ENCODE data around the gene SDR42E1. TPM values are rescaled to one million over a fixed set of nuclear protein-coding genes. Genes with fewer than 3 reads are reported as not detected.

SDR42E1 gene
- total and polyA plus RNA-seq, 10 of the 15 experiments (the other 5 are each of a cell fraction or from before 2014, with no cell fraction given), result 1.4 to 5.5 (median 2.3) TPM

DNA sequence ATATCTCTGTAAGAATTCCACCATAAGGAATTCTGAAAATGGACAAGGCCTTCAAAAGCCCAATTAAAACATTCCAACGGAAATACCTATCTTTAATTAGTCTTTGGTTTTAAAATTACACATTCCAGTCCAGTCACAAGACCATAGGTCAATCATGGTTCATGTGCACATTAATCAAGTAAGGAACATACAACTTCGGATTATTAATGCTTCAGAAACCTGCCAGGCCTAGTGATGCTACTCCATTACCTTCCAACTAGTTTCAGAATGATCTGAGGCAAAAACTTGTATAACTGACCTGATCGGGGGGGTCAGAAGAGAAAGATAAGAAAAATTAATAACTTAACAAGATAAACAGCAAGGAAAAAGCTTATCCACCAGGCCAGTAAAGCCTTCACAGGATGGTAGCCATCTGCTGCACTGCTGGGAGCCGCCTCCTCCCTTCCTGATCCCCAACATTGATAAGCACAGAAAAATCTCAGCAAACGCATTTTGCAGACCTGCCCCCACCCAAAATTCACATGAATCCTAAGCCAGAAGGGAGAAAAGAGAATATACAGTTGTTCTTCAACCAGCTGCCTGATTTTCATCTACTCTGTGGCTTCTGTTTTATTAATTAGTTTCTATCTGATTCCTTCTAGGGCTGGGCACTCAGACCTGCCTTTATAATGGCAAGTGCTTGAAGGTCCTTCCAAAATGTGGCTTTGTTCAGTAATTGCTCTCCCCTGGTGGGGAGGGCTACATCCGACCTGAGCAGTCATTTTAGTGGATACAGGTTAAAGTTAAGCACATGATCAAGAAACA is 6.0 kb downstream of the SDR42E1 start:
- 84% methylated on average over 6 of the region's 6 CpGs for WGBS (ENCODE audit: insufficient coverage, insufficient replicate concordance, low lambda C conversion rate, missing lambda C conversion rate)
- TF ChIP-seq, protein P1, sequence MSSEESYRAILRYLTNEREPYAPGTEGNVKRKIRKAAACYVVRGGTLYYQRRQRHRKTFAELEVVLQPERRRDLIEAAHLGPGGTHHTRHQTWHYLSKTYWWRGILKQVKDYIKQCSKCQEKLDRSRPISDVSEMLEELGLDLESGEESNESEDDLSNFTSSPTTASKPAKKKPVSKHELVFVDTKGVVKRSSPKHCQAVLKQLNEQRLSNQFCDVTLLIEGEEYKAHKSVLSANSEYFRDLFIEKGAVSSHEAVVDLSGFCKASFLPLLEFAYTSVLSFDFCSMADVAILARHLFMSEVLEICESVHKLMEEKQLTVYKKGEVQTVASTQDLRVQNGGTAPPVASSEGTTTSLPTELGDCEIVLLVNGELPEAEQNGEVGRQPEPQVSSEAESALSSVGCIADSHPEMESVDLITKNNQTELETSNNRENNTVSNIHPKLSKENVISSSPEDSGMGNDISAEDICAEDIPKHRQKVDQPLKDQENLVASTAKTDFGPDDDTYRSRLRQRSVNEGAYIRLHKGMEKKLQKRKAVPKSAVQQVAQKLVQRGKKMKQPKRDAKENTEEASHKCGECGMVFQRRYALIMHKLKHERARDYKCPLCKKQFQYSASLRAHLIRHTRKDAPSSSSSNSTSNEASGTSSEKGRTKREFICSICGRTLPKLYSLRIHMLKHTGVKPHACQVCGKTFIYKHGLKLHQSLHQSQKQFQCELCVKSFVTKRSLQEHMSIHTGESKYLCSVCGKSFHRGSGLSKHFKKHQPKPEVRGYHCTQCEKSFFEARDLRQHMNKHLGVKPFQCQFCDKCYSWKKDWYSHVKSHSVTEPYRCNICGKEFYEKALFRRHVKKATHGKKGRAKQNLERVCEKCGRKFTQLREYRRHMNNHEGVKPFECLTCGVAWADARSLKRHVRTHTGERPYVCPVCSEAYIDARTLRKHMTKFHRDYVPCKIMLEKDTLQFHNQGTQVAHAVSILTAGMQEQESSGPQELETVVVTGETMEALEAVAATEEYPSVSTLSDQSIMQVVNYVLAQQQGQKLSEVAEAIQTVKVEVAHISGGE (CRISPR knock-in tag; IDR thresholded peaks at IDR 0.05), result no peak
- TF ChIP-seq WRNIP1 (IDR thresholded peaks at IDR 0.05; ENCODE audit: borderline replicate concordance, low read depth, low read length) (no peak), ZNF384 (IDR thresholded peaks at IDR 0.05; ENCODE audit: borderline replicate concordance, low read depth, low read length) (no peak), ZNF274 (IDR thresholded peaks at IDR 0.05; ENCODE audit: insufficient read depth, insufficient read length) (no peak), JUNB (IDR thresholded peaks at IDR 0.05) (no peak), RFX5 (IDR thresholded peaks at IDR 0.05; ENCODE audit: low read depth, low read length) (no peak)
- TF ChIP-seq, protein P2, sequence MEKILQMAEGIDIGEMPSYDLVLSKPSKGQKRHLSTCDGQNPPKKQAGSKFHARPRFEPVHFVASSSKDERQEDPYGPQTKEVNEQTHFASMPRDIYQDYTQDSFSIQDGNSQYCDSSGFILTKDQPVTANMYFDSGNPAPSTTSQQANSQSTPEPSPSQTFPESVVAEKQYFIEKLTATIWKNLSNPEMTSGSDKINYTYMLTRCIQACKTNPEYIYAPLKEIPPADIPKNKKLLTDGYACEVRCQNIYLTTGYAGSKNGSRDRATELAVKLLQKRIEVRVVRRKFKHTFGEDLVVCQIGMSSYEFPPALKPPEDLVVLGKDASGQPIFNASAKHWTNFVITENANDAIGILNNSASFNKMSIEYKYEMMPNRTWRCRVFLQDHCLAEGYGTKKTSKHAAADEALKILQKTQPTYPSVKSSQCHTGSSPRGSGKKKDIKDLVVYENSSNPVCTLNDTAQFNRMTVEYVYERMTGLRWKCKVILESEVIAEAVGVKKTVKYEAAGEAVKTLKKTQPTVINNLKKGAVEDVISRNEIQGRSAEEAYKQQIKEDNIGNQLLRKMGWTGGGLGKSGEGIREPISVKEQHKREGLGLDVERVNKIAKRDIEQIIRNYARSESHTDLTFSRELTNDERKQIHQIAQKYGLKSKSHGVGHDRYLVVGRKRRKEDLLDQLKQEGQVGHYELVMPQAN (conservative IDR thresholded peaks at IDR 0.05), result no peak
- TF ChIP-seq, protein P3, sequence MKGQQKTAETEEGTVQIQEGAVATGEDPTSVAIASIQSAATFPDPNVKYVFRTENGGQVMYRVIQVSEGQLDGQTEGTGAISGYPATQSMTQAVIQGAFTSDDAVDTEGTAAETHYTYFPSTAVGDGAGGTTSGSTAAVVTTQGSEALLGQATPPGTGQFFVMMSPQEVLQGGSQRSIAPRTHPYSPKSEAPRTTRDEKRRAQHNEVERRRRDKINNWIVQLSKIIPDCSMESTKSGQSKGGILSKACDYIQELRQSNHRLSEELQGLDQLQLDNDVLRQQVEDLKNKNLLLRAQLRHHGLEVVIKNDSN (IDR thresholded peaks at IDR 0.05; ENCODE audit: borderline replicate concordance, extremely low read length, insufficient read depth, low read depth, low read length), result no peak
- in situ Hi-C loops (cut with MboI), result loop anchor here (5.0 kb wide), 1 partner anchor 48 kb away; no protein-coding TSS in a partner anchor
- POLR2A ChIA-PET, result no interaction called here
- no peaks in the 10 kb centered on the region for H3K27me3 ChIP-seq (replicated peaks in 1 of 2; ENCODE audit: control insufficient read depth in 2 of 2, insufficient read depth in 2 of 2, low read length in 1 of 2)
- CTCF ChIA-PET, result no interaction called here
- no peak overlapping the region for H3K4me3 ChIP-seq
- FAIRE-seq (no peak), ATAC-seq (no peak), DNase-seq (ENCODE audit: low read depth, low spot score) (no peak)
- H3K36me3 ChIP-seq (ENCODE audit: control insufficient read depth in 2 of 2, insufficient read depth in 2 of 2, low read length in 1 of 2), result no peaks in the 10 kb centered on the region
- peaks cover 8% of the 10 kb centered on the region; the same call in 1 of the 3 replicates for H3K9me3 ChIP-seq (replicated peaks; ENCODE audit: control insufficient read depth, insufficient read depth, low read length)
- H3K4me1 ChIP-seq (ENCODE audit: control insufficient read depth, insufficient read depth, low read length), result no peaks in the 10 kb centered on the region
- H3K79me2 ChIP-seq (ENCODE audit: control insufficient read depth, insufficient read depth, low read length), result no peaks in the 10 kb centered on the region
- H3K4me2 ChIP-seq (ENCODE audit: control insufficient read depth, insufficient read depth), result no peak overlapping the region
- RAD21 ChIA-PET (ENCODE audit: unreplicated experiment), result no interaction called here
- BruUV-seq (replicated peaks), result no TSS peak
- no peak overlapping the region for H3K27ac ChIP-seq (ENCODE audit: control insufficient read depth, insufficient read depth)
- intact Hi-C loops (cut with micrococcal nuclease; ENCODE audit: unreplicated experiment), result no loop called here
- SMC1A ChIA-PET (ENCODE audit: uncharacterized antibody, unreplicated experiment), result interaction anchor here (0.6 kb wide), 1 partner anchor 843 kb away, joined by 3 read pairs; no protein-coding TSS in a partner anchor
- no peak overlapping the region for H2AFZ ChIP-seq (ENCODE audit: control insufficient read depth, low read depth, low read length)
- no peaks in the 10 kb centered on the region for H4K20me1 ChIP-seq (ENCODE audit: control insufficient read depth, insufficient read depth)
- H3K9ac ChIP-seq (ENCODE audit: control insufficient read depth, insufficient read depth, low read length), result no peak overlapping the region
